Activated T-cell treated with anti-CD3 and anti-CD28 coated beads, Interleukin-2, amount 50 U/mL, for 4 hours (primary cell): ENCODE results near the gene LAD1. TPM values are rescaled to one million over a fixed set of nuclear protein-coding genes. Genes with fewer than 3 reads are reported as not detected.

Experiments
- ATAC-seq, 2 donors: fragments of 200-7000 bp; cut with Tn5 transposase; one replicate each; pipeline ENCODE4 v1.10.0; 2021
- DNase-seq: peaks from one replicate; pipeline ENCODE4 v3.0.0-alpha.2; 2020
- H3K27me3 Mint-ChIP-seq: one replicate; pipeline ENCODE4 v1.8.0; 2021; ENCODE audit warnings: low read depth, mixed read lengths
- H3K36me3 Mint-ChIP-seq: one replicate; pipeline ENCODE4 v1.8.0; 2022; ENCODE audit warnings: mixed read lengths; ENCODE audit not compliant: insufficient read depth
- H3K4me1 Mint-ChIP-seq: one replicate; pipeline ENCODE4 v1.8.0; 2021; ENCODE audit warnings: low read depth, mixed read lengths
- H3K4me3 Mint-ChIP-seq: one replicate; pipeline ENCODE4 v1.8.0; 2021; ENCODE audit warnings: mild to moderate bottlenecking, moderate library complexity, mixed read lengths
- H3K9me3 Mint-ChIP-seq: one replicate; pipeline ENCODE4 v1.8.0; 2021; ENCODE audit warnings: mixed read lengths
- total RNA-seq, 3 donors: library from RNA; stranded (reverse); gene quantifications; one replicate each; pipeline ENCODE4 v1.2.1, GENCODE V29; 2021

Gene LAD1
- total RNA-seq, 3 donors from 2014 or later = 0.10 to 0.49 (median 0.21) TPM

- ATAC-seq (peak in 1 of 2 donors; percentile 63), DNase-seq (no peak)
- no peaks in the 10 kb centered on the region for H3K9me3 Mint-ChIP-seq
- no peak overlapping the region for H3K4me3 Mint-ChIP-seq
- H3K27me3 Mint-ChIP-seq = peaks cover 24% of the 10 kb centered on the region
- no peaks in the 10 kb centered on the region for H3K36me3 Mint-ChIP-seq
- H3K4me1 Mint-ChIP-seq = no peaks in the 10 kb centered on the region
These were observed 50.9 kb downstream of the LAD1 start for GRCh38 chr1:201348211-201348566.

- H3K27me3 Mint-ChIP-seq = peaks cover 24% of the 10 kb centered on the region
- H3K9me3 Mint-ChIP-seq = no peaks in the 10 kb centered on the region
- DNase-seq = no peak
- H3K4me3 Mint-ChIP-seq = no peak overlapping the region
- no peak for ATAC-seq
- no peaks in the 10 kb centered on the region for H3K36me3 Mint-ChIP-seq
- H3K4me1 Mint-ChIP-seq = no peaks in the 10 kb centered on the region
These were observed 51.5 kb downstream of the LAD1 start for GRCh38 chr1:201347498-201348210.

- Mint-ChIP-seq H3K4me3 (no peak overlapping the region), H3K4me1 (no peaks in the 10 kb centered on the region), H3K9me3 (no peaks in the 10 kb centered on the region), H3K27me3 (peaks cover 24% of the 10 kb centered on the region), H3K36me3 (no peaks in the 10 kb centered on the region)
- ATAC-seq = no peak
- no peak for DNase-seq
These were observed 52.1 kb downstream of the LAD1 start for GRCh38 chr1:201346987-201347386.

- Mint-ChIP-seq H3K4me1 (no peaks in the 10 kb centered on the region), H3K27me3 (peaks cover 22% of the 10 kb centered on the region), H3K36me3 (no peaks in the 10 kb centered on the region), H3K4me3 (no peak overlapping the region), H3K9me3 (peaks cover 2% of the 10 kb centered on the region)
- DNase-seq = no peak
- no peak for ATAC-seq
These were observed 52.7 kb downstream of the LAD1 start for GRCh38 chr1:201346337-201346939.

- no peaks in the 10 kb centered on the region for H3K4me1 Mint-ChIP-seq
- H3K9me3 Mint-ChIP-seq = peaks cover 5% of the 10 kb centered on the region
- peaks cover 17% of the 10 kb centered on the region for H3K27me3 Mint-ChIP-seq
- no peak for DNase-seq
- no peak overlapping the region for H3K4me3 Mint-ChIP-seq
- no peak for ATAC-seq
- no peaks in the 10 kb centered on the region for H3K36me3 Mint-ChIP-seq
These were observed 54.1 kb downstream of the LAD1 start for GRCh38 chr1:201345081-201345355.

- ATAC-seq = no peak
- Mint-ChIP-seq H3K27me3 (peaks cover 18% of the 10 kb centered on the region), H3K9me3 (peaks cover 5% of the 10 kb centered on the region), H3K4me1 (no peaks in the 10 kb centered on the region), H3K36me3 (no peaks in the 10 kb centered on the region), H3K4me3 (no peak overlapping the region)
- DNase-seq = no peak
These were observed 54.7 kb downstream of the LAD1 start for GRCh38 chr1:201344206-201345080.

GRCh38 chr1:201341377-201341776, 57.7 kb downstream of the LAD1 start:
- H3K4me3 Mint-ChIP-seq = no peak overlapping the region
- H3K36me3 Mint-ChIP-seq = no peaks in the 10 kb centered on the region
- no peak for DNase-seq
- H3K4me1 Mint-ChIP-seq = no peaks in the 10 kb centered on the region
- peaks cover 5% of the 10 kb centered on the region for H3K9me3 Mint-ChIP-seq
- ATAC-seq = no peak
- H3K27me3 Mint-ChIP-seq = peaks cover 10% of the 10 kb centered on the region

GRCh38 chr1:201336711-201337450, 62.2 kb downstream of the LAD1 start:
- H3K4me1 Mint-ChIP-seq = no peaks in the 10 kb centered on the region
- H3K9me3 Mint-ChIP-seq = peaks cover 5% of the 10 kb centered on the region
- H3K4me3 Mint-ChIP-seq = no peak overlapping the region
- no peaks in the 10 kb centered on the region for H3K36me3 Mint-ChIP-seq
- DNase-seq (no peak), ATAC-seq (no peak)
- peaks cover 2% of the 10 kb centered on the region for H3K27me3 Mint-ChIP-seq

GRCh38 chr1:201335901-201336300, 63.2 kb downstream of the LAD1 start:
- Mint-ChIP-seq H3K36me3 (no peaks in the 10 kb centered on the region), H3K27me3 (peaks cover 2% of the 10 kb centered on the region), H3K9me3 (no peaks in the 10 kb centered on the region), H3K4me1 (no peaks in the 10 kb centered on the region), H3K4me3 (no peak overlapping the region)
- no peak for ATAC-seq
- no peak for DNase-seq

- Mint-ChIP-seq H3K9me3 (no peaks in the 10 kb centered on the region), H3K4me3 (no peak overlapping the region), H3K4me1 (no peaks in the 10 kb centered on the region), H3K27me3 (peaks cover 2% of the 10 kb centered on the region), H3K36me3 (no peaks in the 10 kb centered on the region)
- DNase-seq = no peak
- no peak for ATAC-seq
These were observed 63.8 kb downstream of the LAD1 start for GRCh38 chr1:201335174-201335870.

GRCh38 chr1:201334325-201335173, 64.6 kb downstream of the LAD1 start:
- ATAC-seq = no peak
- Mint-ChIP-seq H3K36me3 (no peaks in the 10 kb centered on the region), H3K9me3 (no peaks in the 10 kb centered on the region), H3K4me1 (no peaks in the 10 kb centered on the region), H3K4me3 (no peak overlapping the region), H3K27me3 (peaks cover under 1% of the 10 kb centered on the region)
- no peak for DNase-seq

- DNase-seq (no peak), ATAC-seq (no peak)
- H3K27me3 Mint-ChIP-seq = no peaks in the 10 kb centered on the region
- H3K4me1 Mint-ChIP-seq = no peaks in the 10 kb centered on the region
- H3K4me3 Mint-ChIP-seq = no peak overlapping the region
- H3K9me3 Mint-ChIP-seq = no peaks in the 10 kb centered on the region
- H3K36me3 Mint-ChIP-seq = no peaks in the 10 kb centered on the region
These were observed 66.3 kb downstream of the LAD1 start for GRCh38 chr1:201332616-201333335.

- Mint-ChIP-seq H3K27me3 (no peaks in the 10 kb centered on the region), H3K4me3 (no peak overlapping the region), H3K36me3 (no peaks in the 10 kb centered on the region), H3K9me3 (no peaks in the 10 kb centered on the region), H3K4me1 (no peaks in the 10 kb centered on the region)
- ATAC-seq (no peak), DNase-seq (no peak)
These were observed 67.1 kb downstream of the LAD1 start for GRCh38 chr1:201332021-201332420.
